Measurements from ENCODE around the gene CHCHD4. TPM values are rescaled to one million over a fixed set of nuclear protein-coding genes. Genes with fewer than 3 reads are reported as not detected.

Gene CHCHD4
- total RNA-seq, 1 donor from 2014 or later, result 31.4 TPM

- ATAC-seq (no peak), DNase-seq (ENCODE audit: missing footprints) (no peak)
- intact Hi-C loops (cut with DNase I), result no loop called here
These were observed 26.9 kb upstream of the CHCHD4 start for GRCh38 chr3:14151471-14152083.

- intact Hi-C loops (cut with DNase I), result no loop called here
- ATAC-seq, result no peak
- DNase-seq (ENCODE audit: missing footprints), result no peak
These were observed 26.0 kb upstream of the CHCHD4 start for GRCh38 chr3:14150491-14151230.

- DNase-seq (ENCODE audit: missing footprints) (no peak), ATAC-seq (no peak)
- intact Hi-C loops (cut with DNase I), result no loop called here
These were observed 25.4 kb upstream of the CHCHD4 start for GRCh38 chr3:14150078-14150477.

GRCh38 chr3:14148041-14148985 lies 23.6 kb upstream of the CHCHD4 start:
- intact Hi-C loops (cut with DNase I), result no loop called here
- no peak for DNase-seq (ENCODE audit: missing footprints)
- ATAC-seq, result no peak

- no peak for DNase-seq (ENCODE audit: missing footprints)
- no peak for ATAC-seq
- intact Hi-C loops (cut with DNase I), result no loop called here
These were observed 22.9 kb upstream of the CHCHD4 start for GRCh38 chr3:14147617-14148016.

- intact Hi-C loops (cut with DNase I), result no loop called here
- ATAC-seq, result no peak
- DNase-seq (ENCODE audit: missing footprints), result no peak
These were observed 22.4 kb upstream of the CHCHD4 start for GRCh38 chr3:14147066-14147435.

GRCh38 chr3:14146381-14147065 lies 21.9 kb upstream of the CHCHD4 start:
- intact Hi-C loops (cut with DNase I), result no loop called here
- ATAC-seq, result no peak
- no peak for DNase-seq (ENCODE audit: missing footprints)

GRCh38 chr3:14145670-14146380 lies 21.2 kb upstream of the CHCHD4 start:
- no peak for DNase-seq (ENCODE audit: missing footprints)
- intact Hi-C loops (cut with DNase I), result loop anchor here (2.0 kb wide), 1 partner anchor 21 kb away; the partner anchor contains the start of genes CHCHD4 and TMEM43
- no peak for ATAC-seq

GRCh38 chr3:14145236-14145635 lies 20.6 kb upstream of the CHCHD4 start:
- no peak for DNase-seq (ENCODE audit: missing footprints)
- no peak for ATAC-seq
- intact Hi-C loops (cut with DNase I), result loop anchor here (2.0 kb wide), 1 partner anchor 20 kb away; the partner anchor contains the start of genes CHCHD4 and TMEM43

GRCh38 chr3:14144423-14145075 lies 19.9 kb upstream of the CHCHD4 start:
- intact Hi-C loops (cut with DNase I), result loop anchor here (2.0 kb wide), 1 partner anchor 20 kb away; the partner anchor contains the start of genes CHCHD4 and TMEM43
- DNase-seq (ENCODE audit: missing footprints), result peak; percentile 75

GRCh38 chr3:14143271-14144225 lies 18.9 kb upstream of the CHCHD4 start:
- DNase-seq (ENCODE audit: missing footprints) (peak; percentile 59), ATAC-seq (peak; percentile 57)
- intact Hi-C loops (cut with DNase I), result loop anchor here (2.0 kb wide), 1 partner anchor 19 kb away; the partner anchor contains the start of genes CHCHD4 and TMEM43

More at GRCh38 chr3:14144423-14145075, 19.9 kb upstream of the CHCHD4 start:
- ATAC-seq, result peak; percentile 79

GRCh38 chr3:14142567-14143270 lies 18.0 kb upstream of the CHCHD4 start:
- DNase-seq (ENCODE audit: missing footprints) (peak; percentile 37), ATAC-seq (no peak)
- intact Hi-C loops (cut with DNase I), result no loop called here

GRCh38 chr3:14141602-14142341 lies 17.1 kb upstream of the CHCHD4 start:
- intact Hi-C loops (cut with DNase I), result no loop called here
- ATAC-seq (peak; percentile 65), DNase-seq (ENCODE audit: missing footprints) (peak; percentile 69)

- DNase-seq (ENCODE audit: missing footprints) (no peak), ATAC-seq (no peak)
- intact Hi-C loops (cut with DNase I), result no loop called here
These were observed 16.5 kb upstream of the CHCHD4 start for GRCh38 chr3:14141144-14141543.

- intact Hi-C loops (cut with DNase I), result no loop called here
- DNase-seq (ENCODE audit: missing footprints) (no peak), ATAC-seq (no peak)
These were observed 16.0 kb upstream of the CHCHD4 start for GRCh38 chr3:14140668-14141067.

All from Right ventricle myocardium inferior (tissue), 1 donor.